WTC11 (cell line): ENCODE results near the gene CDK8. TPM values are rescaled to one million over a fixed set of nuclear protein-coding genes. Genes with fewer than 3 reads are reported as not detected.

Experiments
- ATAC-seq: fragments of 200-7000 bp; cut with Tn5 transposase; 2 replicates; pipeline ENCODE4 v1.10.0; 2021; ENCODE audit warnings: mild to moderate bottlenecking, moderate library complexity
- CTCF ChIA-PET: fragments of 300-600 bp; sonication (Branson Sonifier 250); formaldehyde crosslinking; loops from one replicate; lab custom pipeline; 2021; ENCODE audit warnings: antibody characterized with exemption; lab: Charles Lee
- POLR2A ChIA-PET: fragments of 350-600 bp; sonication (Branson Sonifier 250); formaldehyde crosslinking; loops from one replicate; lab custom pipeline; 2021; ENCODE audit warnings: antibody characterized with exemption; lab: Charles Lee
- DNase-seq: peaks from one replicate; pipeline ENCODE4 v3.0.0; 2021; ENCODE audit warnings: low spot score
- H3K27ac Mint-ChIP-seq: 2 replicates; pipeline ENCODE4 v1.8.0; 2021; ENCODE audit warnings: mixed read lengths
- H3K27me3 Mint-ChIP-seq: 2 replicates; pipeline ENCODE4 v1.8.0; 2021; ENCODE audit warnings: low read depth, mild to moderate bottlenecking, moderate library complexity, mixed read lengths
- H3K36me3 Mint-ChIP-seq: 2 replicates; pipeline ENCODE4 v1.8.0; 2021; ENCODE audit warnings: mixed read lengths
- H3K4me1 Mint-ChIP-seq: 2 replicates; pipeline ENCODE4 v1.8.0; 2022; ENCODE audit warnings: mixed read lengths
- H3K4me3 Mint-ChIP-seq: 2 replicates; pipeline ENCODE4 v1.8.0; 2021; ENCODE audit warnings: mild to moderate bottlenecking, moderate library complexity, mixed read lengths
- H3K9me3 Mint-ChIP-seq: 2 replicates; pipeline ENCODE4 v1.8.0; 2021; ENCODE audit warnings: mixed read lengths
- ATF6 ChIP-seq: sonication (generic); formaldehyde crosslinking; IDR thresholded peaks from 2 replicates; pipeline ENCODE4 v1.8.1; 2023; ENCODE audit warnings: mild to moderate bottlenecking, missing genetic modification reagents
- CBFB ChIP-seq: sonication (generic); formaldehyde crosslinking; IDR thresholded peaks from 2 replicates; pipeline ENCODE4 v1.8.1; 2022; ENCODE audit warnings: mild to moderate bottlenecking, low read depth, missing genetic modification reagents
- CTCF ChIP-seq: fragments of 200-600 bp; IDR thresholded peaks from 2 replicates; pipeline ENCODE4 v1.8.0; 2022; ENCODE audit warnings: antibody characterized with exemption
- E2F4 ChIP-seq: sonication (generic); formaldehyde crosslinking; IDR thresholded peaks from 2 replicates; pipeline ENCODE4 v1.8.1; 2022; ENCODE audit warnings: low read depth, mild to moderate bottlenecking, moderate library complexity, missing genetic modification reagents, borderline replicate concordance
- ELF4 ChIP-seq: sonication (generic); formaldehyde crosslinking; IDR thresholded peaks from 2 replicates; pipeline ENCODE4 v1.8.1; 2022; ENCODE audit warnings: low read depth, mild to moderate bottlenecking, moderate library complexity, missing genetic modification reagents
- ESRRA ChIP-seq: sonication (generic); formaldehyde crosslinking; IDR thresholded peaks from 2 replicates; pipeline ENCODE4 v1.8.1; 2022; ENCODE audit warnings: mild to moderate bottlenecking, missing genetic modification reagents, borderline replicate concordance
- ETV6 ChIP-seq: sonication (generic); formaldehyde crosslinking; IDR thresholded peaks from 2 replicates; pipeline ENCODE4 v1.8.1; 2022; ENCODE audit warnings: mild to moderate bottlenecking, missing genetic modification reagents
- FOXK1 ChIP-seq: sonication (generic); formaldehyde crosslinking; IDR thresholded peaks from 2 replicates; pipeline ENCODE4 v1.8.0; 2022; ENCODE audit warnings: mild to moderate bottlenecking, moderate library complexity, missing genetic modification reagents
- IRF2 ChIP-seq: sonication (generic); formaldehyde crosslinking; IDR thresholded peaks from 2 replicates; pipeline ENCODE4 v1.8.0; 2022; ENCODE audit warnings: low read depth, missing genetic modification reagents, borderline replicate concordance
- KAT7 ChIP-seq: sonication (generic); formaldehyde crosslinking; IDR thresholded peaks from 2 replicates; pipeline ENCODE4 v1.8.1; 2023; ENCODE audit warnings: missing genetic modification reagents, mild to moderate bottlenecking, borderline replicate concordance
- MYBL2 ChIP-seq: sonication (generic); formaldehyde crosslinking; IDR thresholded peaks from 2 replicates; pipeline ENCODE4 v1.8.1; 2023; ENCODE audit warnings: mild to moderate bottlenecking, moderate library complexity, missing genetic modification reagents
- NR1H2 ChIP-seq: sonication (generic); formaldehyde crosslinking; IDR thresholded peaks from 2 replicates; pipeline ENCODE4 v1.9.0; 2021; ENCODE audit warnings: mild to moderate bottlenecking, moderate library complexity, missing genetic modification reagents
- NR2C2 ChIP-seq: sonication (generic); formaldehyde crosslinking; IDR thresholded peaks from 2 replicates; pipeline ENCODE4 v1.8.0; 2022; ENCODE audit warnings: mild to moderate bottlenecking, missing genetic modification reagents
- RELA ChIP-seq: sonication (generic); formaldehyde crosslinking; IDR thresholded peaks from 2 replicates; pipeline ENCODE4 v1.8.1; 2022; ENCODE audit warnings: missing genetic modification reagents, mild to moderate bottlenecking, borderline replicate concordance
- SOX15 ChIP-seq: fragments of 250-450 bp; sonication (Bioruptor Pico); IDR thresholded peaks from 2 replicates; pipeline ENCODE4 v1.9.0; 2021; ENCODE audit warnings: mild to moderate bottlenecking
- TEAD4 ChIP-seq: sonication (generic); formaldehyde crosslinking; IDR thresholded peaks from 2 replicates; pipeline ENCODE4 v1.8.0; 2022; ENCODE audit warnings: mild to moderate bottlenecking, missing genetic modification reagents
- ZNF138 ChIP-seq: sonication (generic); formaldehyde crosslinking; conservative IDR thresholded peaks from 2 replicates; pipeline ENCODE4 v1.8.1; 2022; ENCODE audit warnings: mild to moderate bottlenecking, moderate library complexity, missing genetic modification reagents
- ZNF317 ChIP-seq: sonication (generic); formaldehyde crosslinking; IDR thresholded peaks from 2 replicates; pipeline ENCODE4 v1.8.1; 2023; ENCODE audit warnings: low read depth, mild to moderate bottlenecking, moderate library complexity, missing genetic modification reagents, borderline replicate concordance
- ZNF396 ChIP-seq: fragments of 250-450 bp; sonication (Bioruptor Pico); IDR thresholded peaks from 2 replicates; pipeline ENCODE4 v1.8.0; 2021; ENCODE audit warnings: mild to moderate bottlenecking, moderate library complexity, borderline replicate concordance
- ZNF416 ChIP-seq: fragments of 250-450 bp; sonication (Bioruptor Pico); IDR thresholded peaks from 2 replicates; pipeline ENCODE4 v1.9.0; 2021; ENCODE audit warnings: mild to moderate bottlenecking, inconsistent platforms
- total RNA-seq: library from RNA; stranded (reverse); gene quantifications from 3 replicates; pipeline ENCODE4 v1.2.3, GENCODE V29; 2021
- TF ChIP-seq, protein P1 (sequence below): sonication (generic); formaldehyde crosslinking; IDR thresholded peaks from 2 replicates; pipeline ENCODE4 v1.8.1; 2022; ENCODE audit warnings: missing genetic modification reagents, borderline replicate concordance
- TF ChIP-seq, protein P2 (sequence below): sonication (generic); formaldehyde crosslinking; IDR thresholded peaks from 2 replicates; pipeline ENCODE4 v1.8.1; 2023; ENCODE audit warnings: mild to moderate bottlenecking, moderate library complexity, missing genetic modification reagents
- TF ChIP-seq, protein P3 (sequence below): fragments of 250-450 bp; sonication (Bioruptor Pico); IDR thresholded peaks from 2 replicates; pipeline ENCODE4 v1.9.0; 2021; ENCODE audit warnings: mild to moderate bottlenecking
- TF ChIP-seq, protein P4 (sequence below): fragments of 250-450 bp; sonication (Bioruptor Pico); IDR thresholded peaks from 2 replicates; pipeline ENCODE4 v1.9.0; 2021; ENCODE audit warnings: mild to moderate bottlenecking
- TF ChIP-seq, protein P5 (sequence below): sonication (generic); formaldehyde crosslinking; IDR thresholded peaks from 2 replicates; pipeline ENCODE4 v1.8.0; 2022; ENCODE audit warnings: mild to moderate bottlenecking, missing genetic modification reagents

The CDK8 gene
- total RNA-seq, 1 experiment from 2014 or later, result 21.4 TPM

DNA sequence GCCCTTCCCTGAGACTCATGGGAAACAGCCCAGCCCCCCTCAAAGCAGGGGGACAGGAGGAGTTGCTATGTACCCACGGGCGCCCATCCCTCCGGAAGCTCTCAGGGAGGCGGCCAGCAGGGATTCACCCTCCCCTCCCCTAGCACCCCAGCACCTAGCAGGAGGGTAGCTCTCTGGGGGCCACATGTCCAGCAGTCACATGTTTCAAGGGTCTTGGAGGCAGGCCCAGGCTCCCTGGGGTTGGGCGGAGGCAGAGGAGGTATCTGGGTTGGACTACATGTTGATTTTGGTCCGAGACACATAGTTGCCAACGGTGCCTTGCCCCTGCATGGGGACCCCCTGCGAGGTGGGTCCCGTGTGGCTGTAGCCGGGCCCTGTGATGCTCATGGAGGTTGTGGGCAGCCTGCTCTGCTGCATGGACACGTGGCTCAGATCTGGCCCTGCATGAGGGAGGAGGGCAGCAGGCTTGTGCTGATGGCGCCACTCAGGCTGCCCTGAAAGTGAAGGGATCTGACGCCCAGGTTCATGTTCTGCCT, 24.8 kb upstream of the CDK8 start:
- Mint-ChIP-seq H3K36me3 (no peaks in the 10 kb centered on the region), H3K27me3 (peaks cover 11% of the 10 kb centered on the region; the same call in 1 of the 2 replicates), H3K4me3 (no peak overlapping the region), H3K4me1 (no peaks in the 10 kb centered on the region), H3K9me3 (no peaks in the 10 kb centered on the region), H3K27ac (no peak overlapping the region)
- DNase-seq (no peak), ATAC-seq (no peak)
- ChIA-PET CTCF (no interaction called here), POLR2A (no interaction called here)
- TF ChIP-seq IRF2 (CRISPR knock-in tag) (no peak), MYBL2 (CRISPR knock-in tag) (no peak), ELF4 (no peak), SOX15 (no peak), ETV6 (CRISPR knock-in tag) (no peak), ATF6 (CRISPR knock-in tag) (no peak), TEAD4 (CRISPR knock-in tag) (no peak), ZNF396 (CRISPR knock-in tag) (no peak), ESRRA (no peak), NR2C2 (CRISPR knock-in tag) (no peak), ZNF416 (no peak), NR1H2 (CRISPR knock-in tag) (no peak), CTCF (no peak)
- TF ChIP-seq, protein P1, sequence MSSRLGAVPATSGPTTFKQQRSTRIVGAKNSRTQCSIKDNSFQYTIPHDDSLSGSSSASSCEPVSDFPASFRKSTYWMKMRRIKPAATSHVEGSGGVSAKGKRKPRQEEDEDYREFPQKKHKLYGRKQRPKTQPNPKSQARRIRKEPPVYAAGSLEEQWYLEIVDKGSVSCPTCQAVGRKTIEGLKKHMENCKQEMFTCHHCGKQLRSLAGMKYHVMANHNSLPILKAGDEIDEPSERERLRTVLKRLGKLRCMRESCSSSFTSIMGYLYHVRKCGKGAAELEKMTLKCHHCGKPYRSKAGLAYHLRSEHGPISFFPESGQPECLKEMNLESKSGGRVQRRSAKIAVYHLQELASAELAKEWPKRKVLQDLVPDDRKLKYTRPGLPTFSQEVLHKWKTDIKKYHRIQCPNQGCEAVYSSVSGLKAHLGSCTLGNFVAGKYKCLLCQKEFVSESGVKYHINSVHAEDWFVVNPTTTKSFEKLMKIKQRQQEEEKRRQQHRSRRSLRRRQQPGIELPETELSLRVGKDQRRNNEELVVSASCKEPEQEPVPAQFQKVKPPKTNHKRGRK, result no peak
- TF ChIP-seq, protein P2, sequence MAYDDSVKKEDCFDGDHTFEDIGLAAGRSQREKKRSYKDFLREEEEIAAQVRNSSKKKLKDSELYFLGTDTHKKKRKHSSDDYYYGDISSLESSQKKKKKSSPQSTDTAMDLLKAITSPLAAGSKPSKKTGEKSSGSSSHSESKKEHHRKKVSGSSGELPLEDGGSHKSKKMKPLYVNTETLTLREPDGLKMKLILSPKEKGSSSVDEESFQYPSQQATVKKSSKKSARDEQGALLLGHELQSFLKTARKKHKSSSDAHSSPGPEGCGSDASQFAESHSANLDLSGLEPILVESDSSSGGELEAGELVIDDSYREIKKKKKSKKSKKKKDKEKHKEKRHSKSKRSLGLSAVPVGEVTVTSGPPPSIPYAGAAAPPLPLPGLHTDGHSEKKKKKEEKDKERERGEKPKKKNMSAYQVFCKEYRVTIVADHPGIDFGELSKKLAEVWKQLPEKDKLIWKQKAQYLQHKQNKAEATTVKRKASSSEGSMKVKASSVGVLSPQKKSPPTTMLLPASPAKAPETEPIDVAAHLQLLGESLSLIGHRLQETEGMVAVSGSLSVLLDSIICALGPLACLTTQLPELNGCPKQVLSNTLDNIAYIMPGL (CRISPR knock-in tag), result no peak

DNA sequence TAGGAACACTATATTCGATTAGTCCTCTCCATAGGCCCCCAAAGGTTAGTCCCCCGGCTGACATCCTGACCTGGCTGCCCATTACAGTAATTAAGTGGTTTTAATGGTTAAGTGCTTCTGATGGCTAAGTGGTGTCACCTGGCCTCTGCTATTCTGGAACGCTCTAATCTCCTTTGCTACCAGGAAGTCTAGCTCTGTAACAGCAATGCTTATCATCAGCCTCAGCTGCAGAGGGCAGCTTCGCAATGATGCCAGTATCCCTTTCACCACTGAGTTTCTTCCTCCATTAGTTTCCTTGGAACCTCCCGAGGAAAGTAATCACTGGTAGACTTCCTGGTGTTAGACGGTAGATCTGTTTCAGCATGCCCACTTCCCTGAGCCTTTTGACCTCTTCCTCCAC, 23.2 kb upstream of the CDK8 start:
- ChIA-PET CTCF (interaction anchor here (1.0 kb wide), 1 partner anchor 44 kb away, joined by 3 read pairs; no protein-coding TSS in a partner anchor), POLR2A (no interaction called here)
- Mint-ChIP-seq H3K36me3 (no peaks in the 10 kb centered on the region), H3K4me3 (no peak overlapping the region), H3K27ac (no peak overlapping the region), H3K27me3 (peaks cover 9% of the 10 kb centered on the region), H3K4me1 (no peaks in the 10 kb centered on the region), H3K9me3 (no peaks in the 10 kb centered on the region)
- ATAC-seq (no peak), DNase-seq (no peak)
- TF ChIP-seq FOXK1 (CRISPR knock-in tag) (no peak), ZNF138 (CRISPR knock-in tag) (no peak), ZNF396 (CRISPR knock-in tag) (no peak), E2F4 (CRISPR knock-in tag) (no peak), ZNF317 (CRISPR knock-in tag) (no peak), RELA (CRISPR knock-in tag) (no peak), KAT7 (CRISPR knock-in tag) (no peak), CBFB (CRISPR knock-in tag) (no peak)
- TF ChIP-seq, protein P3, sequence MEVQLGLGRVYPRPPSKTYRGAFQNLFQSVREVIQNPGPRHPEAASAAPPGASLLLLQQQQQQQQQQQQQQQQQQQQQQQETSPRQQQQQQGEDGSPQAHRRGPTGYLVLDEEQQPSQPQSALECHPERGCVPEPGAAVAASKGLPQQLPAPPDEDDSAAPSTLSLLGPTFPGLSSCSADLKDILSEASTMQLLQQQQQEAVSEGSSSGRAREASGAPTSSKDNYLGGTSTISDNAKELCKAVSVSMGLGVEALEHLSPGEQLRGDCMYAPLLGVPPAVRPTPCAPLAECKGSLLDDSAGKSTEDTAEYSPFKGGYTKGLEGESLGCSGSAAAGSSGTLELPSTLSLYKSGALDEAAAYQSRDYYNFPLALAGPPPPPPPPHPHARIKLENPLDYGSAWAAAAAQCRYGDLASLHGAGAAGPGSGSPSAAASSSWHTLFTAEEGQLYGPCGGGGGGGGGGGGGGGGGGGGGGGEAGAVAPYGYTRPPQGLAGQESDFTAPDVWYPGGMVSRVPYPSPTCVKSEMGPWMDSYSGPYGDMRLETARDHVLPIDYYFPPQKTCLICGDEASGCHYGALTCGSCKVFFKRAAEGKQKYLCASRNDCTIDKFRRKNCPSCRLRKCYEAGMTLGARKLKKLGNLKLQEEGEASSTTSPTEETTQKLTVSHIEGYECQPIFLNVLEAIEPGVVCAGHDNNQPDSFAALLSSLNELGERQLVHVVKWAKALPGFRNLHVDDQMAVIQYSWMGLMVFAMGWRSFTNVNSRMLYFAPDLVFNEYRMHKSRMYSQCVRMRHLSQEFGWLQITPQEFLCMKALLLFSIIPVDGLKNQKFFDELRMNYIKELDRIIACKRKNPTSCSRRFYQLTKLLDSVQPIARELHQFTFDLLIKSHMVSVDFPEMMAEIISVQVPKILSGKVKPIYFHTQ (CRISPR knock-in tag), result no peak
- TF ChIP-seq, protein P4, sequence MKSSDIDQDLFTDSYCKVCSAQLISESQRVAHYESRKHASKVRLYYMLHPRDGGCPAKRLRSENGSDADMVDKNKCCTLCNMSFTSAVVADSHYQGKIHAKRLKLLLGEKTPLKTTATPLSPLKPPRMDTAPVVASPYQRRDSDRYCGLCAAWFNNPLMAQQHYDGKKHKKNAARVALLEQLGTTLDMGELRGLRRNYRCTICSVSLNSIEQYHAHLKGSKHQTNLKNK (CRISPR knock-in tag), result no peak
- TF ChIP-seq, protein P5, sequence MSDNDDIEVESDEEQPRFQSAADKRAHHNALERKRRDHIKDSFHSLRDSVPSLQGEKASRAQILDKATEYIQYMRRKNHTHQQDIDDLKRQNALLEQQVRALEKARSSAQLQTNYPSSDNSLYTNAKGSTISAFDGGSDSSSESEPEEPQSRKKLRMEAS, result no peak
